Measurements from ENCODE around the gene WSCD1. TPM values are rescaled to one million over a fixed set of nuclear protein-coding genes. Genes with fewer than 3 reads are reported as not detected.
A peak's percentile ranks its signal among the peaks of the same experiment; 100 is the strongest.

Gene WSCD1
- total RNA-seq, 6 donors from 2014 or later: 1.0 to 17.5 (median 3.8) TPM

DNA sequence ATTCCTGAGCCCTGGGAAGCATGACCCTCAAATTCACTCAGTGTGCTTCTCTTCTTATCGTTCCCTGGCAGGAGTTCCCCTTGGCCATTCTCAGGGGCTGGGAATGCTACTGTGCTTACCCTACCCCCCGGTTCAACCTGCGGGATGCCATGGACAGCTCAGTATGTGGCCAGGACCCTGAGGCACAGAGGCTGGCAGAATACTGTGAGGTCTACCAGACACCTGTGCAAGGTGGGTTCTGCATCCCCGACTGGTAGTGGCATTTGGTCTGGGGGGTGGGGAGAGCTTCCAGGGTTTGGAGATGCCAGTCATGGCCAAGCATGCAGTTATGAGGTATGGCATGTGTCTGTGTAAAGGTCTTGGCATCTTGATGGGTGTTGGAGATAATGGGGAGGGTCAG, 39.4 kb downstream of the WSCD1 start:
- no peaks in the 10 kb centered on the region for H3K4me1 ChIP-seq
- no peaks in the 10 kb centered on the region for H3K36me3 ChIP-seq
- 86 to 100% methylated on average over 1 to 4 of the region's 4 CpGs for WGBS, 2 donors
- H3K9me3 ChIP-seq: no peaks in the 10 kb centered on the region
- peak in 1 of 2 donors; percentile 6 for ATAC-seq (ENCODE audit: low FRiP score in 2 of 2)
- no peaks in the 10 kb centered on the region for H3K27me3 ChIP-seq
- no peak overlapping the region for H3K27ac ChIP-seq
- no peak for DNase-seq
- H3K4me3 ChIP-seq: no peak overlapping the region
- TF ChIP-seq EP300 (IDR thresholded peaks at IDR 0.05): no peak
- no peak for TF ChIP-seq POLR2A (IDR thresholded peaks at IDR 0.05)
- TF ChIP-seq, protein P1, sequence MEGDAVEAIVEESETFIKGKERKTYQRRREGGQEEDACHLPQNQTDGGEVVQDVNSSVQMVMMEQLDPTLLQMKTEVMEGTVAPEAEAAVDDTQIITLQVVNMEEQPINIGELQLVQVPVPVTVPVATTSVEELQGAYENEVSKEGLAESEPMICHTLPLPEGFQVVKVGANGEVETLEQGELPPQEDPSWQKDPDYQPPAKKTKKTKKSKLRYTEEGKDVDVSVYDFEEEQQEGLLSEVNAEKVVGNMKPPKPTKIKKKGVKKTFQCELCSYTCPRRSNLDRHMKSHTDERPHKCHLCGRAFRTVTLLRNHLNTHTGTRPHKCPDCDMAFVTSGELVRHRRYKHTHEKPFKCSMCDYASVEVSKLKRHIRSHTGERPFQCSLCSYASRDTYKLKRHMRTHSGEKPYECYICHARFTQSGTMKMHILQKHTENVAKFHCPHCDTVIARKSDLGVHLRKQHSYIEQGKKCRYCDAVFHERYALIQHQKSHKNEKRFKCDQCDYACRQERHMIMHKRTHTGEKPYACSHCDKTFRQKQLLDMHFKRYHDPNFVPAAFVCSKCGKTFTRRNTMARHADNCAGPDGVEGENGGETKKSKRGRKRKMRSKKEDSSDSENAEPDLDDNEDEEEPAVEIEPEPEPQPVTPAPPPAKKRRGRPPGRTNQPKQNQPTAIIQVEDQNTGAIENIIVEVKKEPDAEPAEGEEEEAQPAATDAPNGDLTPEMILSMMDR (IDR thresholded peaks at IDR 0.05): no peak
- no peak for TF ChIP-seq POLR2AphosphoS5 (IDR thresholded peaks at IDR 0.05)

DNA sequence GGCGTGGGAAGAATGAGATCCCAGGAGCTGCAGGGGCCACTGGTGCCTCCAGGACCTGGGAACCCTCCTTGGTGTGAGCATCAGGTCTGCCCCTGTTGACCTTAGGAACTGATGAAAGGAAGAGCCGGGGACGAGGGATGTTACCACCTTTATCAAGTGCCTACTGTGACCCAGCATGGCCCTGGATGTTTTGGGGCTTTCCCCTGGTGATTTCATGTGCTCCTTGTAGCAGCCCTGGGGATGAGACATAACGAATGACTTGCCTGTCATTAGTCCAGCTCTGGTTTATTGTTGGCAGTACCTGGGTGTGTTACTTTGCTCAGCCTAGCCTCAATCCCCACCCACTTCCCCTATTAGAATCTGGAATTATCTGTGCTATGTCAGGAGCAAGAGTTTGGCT, 39.9 kb downstream of the WSCD1 start:
- Histone ChIP-seq H3K4me1 (no peaks in the 10 kb centered on the region), H3K27ac (no peak overlapping the region), H3K36me3 (no peaks in the 10 kb centered on the region), H3K9me3 (no peaks in the 10 kb centered on the region), H3K4me3 (no peak overlapping the region), H3K27me3 (no peaks in the 10 kb centered on the region)
- DNase-seq: no peak
- TF ChIP-seq POLR2A (IDR thresholded peaks at IDR 0.05): no peak
- TF ChIP-seq, protein P1 (IDR thresholded peaks at IDR 0.05): no peak
- no peak for TF ChIP-seq POLR2AphosphoS5 (IDR thresholded peaks at IDR 0.05)
- no peak for TF ChIP-seq EP300 (IDR thresholded peaks at IDR 0.05)
- no peak for ATAC-seq (ENCODE audit: low FRiP score in 2 of 2)
- 71 to 78% methylated on average over 4 of the region's 4 CpGs for WGBS, 2 donors

DNA sequence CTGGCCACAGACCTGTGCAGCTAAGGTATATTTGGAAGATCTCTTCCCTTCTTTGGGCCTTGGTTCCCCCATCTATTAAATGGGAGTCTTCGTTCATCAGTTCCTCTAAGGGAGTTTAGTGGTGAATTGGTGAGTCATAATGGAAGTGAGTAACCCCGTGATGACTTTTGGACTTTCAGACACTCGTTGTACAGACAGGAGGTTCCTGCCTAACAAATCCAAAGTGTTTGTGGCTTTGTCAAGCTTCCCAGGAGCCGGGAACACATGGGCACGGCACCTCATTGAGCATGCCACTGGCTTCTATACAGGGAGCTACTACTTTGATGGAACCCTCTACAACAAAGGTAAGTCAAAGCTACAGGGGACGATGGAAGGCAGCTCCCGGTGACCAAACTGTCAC, 40.4 kb downstream of the WSCD1 start:
- no peaks in the 10 kb centered on the region for H3K4me1 ChIP-seq
- TF ChIP-seq, protein P1 (IDR thresholded peaks at IDR 0.05): no peak
- TF ChIP-seq EP300 (IDR thresholded peaks at IDR 0.05) (no peak), POLR2A (IDR thresholded peaks at IDR 0.05) (no peak), POLR2AphosphoS5 (IDR thresholded peaks at IDR 0.05) (no peak)
- H3K36me3 ChIP-seq: no peaks in the 10 kb centered on the region
- ATAC-seq (ENCODE audit: low FRiP score in 2 of 2) (no peak), DNase-seq (no peak)
- 72 to 87% methylated on average over 4 to 7 of the region's 7 CpGs for whole genome bisulfite sequencing, 2 donors
- no peak overlapping the region for H3K4me3 ChIP-seq
- no peaks in the 10 kb centered on the region for H3K9me3 ChIP-seq
- no peaks in the 10 kb centered on the region for H3K27me3 ChIP-seq
- H3K27ac ChIP-seq: no peak overlapping the region

DNA sequence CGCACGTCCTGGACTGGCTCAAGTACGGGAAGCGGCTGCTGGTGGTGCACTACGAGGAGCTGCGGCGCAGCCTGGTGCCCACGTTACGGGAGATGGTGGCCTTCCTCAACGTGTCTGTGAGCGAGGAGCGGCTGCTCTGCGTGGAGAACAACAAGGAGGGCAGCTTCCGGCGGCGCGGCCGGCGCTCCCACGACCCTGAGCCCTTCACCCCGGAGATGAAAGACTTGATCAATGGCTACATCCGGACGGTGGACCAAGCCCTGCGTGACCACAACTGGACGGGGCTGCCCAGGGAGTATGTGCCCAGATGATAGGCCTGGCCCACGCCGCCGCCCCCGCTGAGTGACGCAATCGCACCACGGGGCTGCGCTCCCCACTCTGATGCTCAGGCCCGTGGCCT, 50.2 kb downstream of the WSCD1 start:
- no peak overlapping the region for H3K4me3 ChIP-seq
- H3K27me3 ChIP-seq: no peaks in the 10 kb centered on the region
- 95 to 96% methylated on average over 8 to 34 of the region's 34 CpGs for WGBS, 2 donors
- H3K9me3 ChIP-seq: peaks cover 0 to 6% (median 5%) of the 10 kb centered on the region in 4 donors
- H3K27ac ChIP-seq: no peak overlapping the region
- ATAC-seq (ENCODE audit: low FRiP score in 2 of 2) (no peak), DNase-seq (peak in 1 of 2 donors; percentile 80)
- H3K36me3 ChIP-seq: no peaks in the 10 kb centered on the region
- no peaks in the 10 kb centered on the region for H3K4me1 ChIP-seq
- TF ChIP-seq POLR2A (IDR thresholded peaks at IDR 0.05) (no peak), POLR2AphosphoS5 (IDR thresholded peaks at IDR 0.05) (no peak), EP300 (IDR thresholded peaks at IDR 0.05) (no peak)
- TF ChIP-seq, protein P1 (IDR thresholded peaks at IDR 0.05): no peak

DNA sequence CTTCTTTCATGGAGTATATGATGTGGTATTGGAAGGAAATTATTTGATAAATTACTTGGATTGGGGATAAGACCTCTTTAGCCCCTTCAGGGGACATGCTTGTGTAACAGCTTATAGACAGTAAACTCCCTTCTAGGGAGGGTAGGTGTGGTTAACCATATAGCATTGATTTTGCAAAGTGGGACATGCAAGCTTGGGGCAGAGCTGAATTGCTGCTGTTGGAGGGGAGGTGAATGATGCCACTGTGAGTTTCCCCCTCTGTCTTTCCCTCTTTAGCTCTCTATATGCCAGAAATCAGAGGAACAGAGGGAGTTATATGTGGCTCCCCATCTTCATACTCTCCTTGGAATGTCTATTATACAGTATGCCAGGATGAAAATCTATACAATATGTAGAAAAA, 54.7 kb downstream of the WSCD1 start:
- no peaks in the 10 kb centered on the region for H3K36me3 ChIP-seq
- TF ChIP-seq, protein P1 (IDR thresholded peaks at IDR 0.05): no peak
- TF ChIP-seq POLR2AphosphoS5 (IDR thresholded peaks at IDR 0.05) (no peak), EP300 (IDR thresholded peaks at IDR 0.05) (no peak), POLR2A (IDR thresholded peaks at IDR 0.05) (no peak)
- no peak overlapping the region for H3K4me3 ChIP-seq
- no peak for DNase-seq
- H3K27me3 ChIP-seq: no peaks in the 10 kb centered on the region
- H3K27ac ChIP-seq: no peak overlapping the region
- H3K4me1 ChIP-seq: no peaks in the 10 kb centered on the region
- H3K9me3 ChIP-seq: peaks cover 0 to 6% (median 5%) of the 10 kb centered on the region in 4 donors
- no peak for ATAC-seq (ENCODE audit: low FRiP score in 2 of 2)

Measured in upper lobe of left lung (tissue), 6 donors.